Subcutaneous adipose tissue (tissue), 4 donors: ENCODE results near the gene FAM83C. TPM values are rescaled to one million over a fixed set of nuclear protein-coding genes. Genes with fewer than 3 reads are reported as not detected.

ENCODE experiments used
- CTCF ChIP-seq: fragments of 450-650 bp; IDR thresholded peaks from one replicate; pipeline ENCODE4 v1.5.1; 2016; ENCODE audit warnings: low read depth, mild to moderate bottlenecking, control low read depth, antibody characterized with exemption, moderate library complexity
- total RNA-seq, 4 donors: library from RNA; depleted of rRNA; stranded (reverse); fragments of >200 nt; gene quantifications; one replicate each; pipeline ENCODE4 v1.1.0, GENCODE V29; 2016

FAM83C gene
- total RNA-seq, 4 donors from 2014 or later = not detected

GRCh38 chr20:35332540-35333200 is 40.4 kb upstream of the FAM83C start:
- TF ChIP-seq CTCF = no peak

- TF ChIP-seq CTCF = no peak
Measured at GRCh38 chr20:35329435-35330139, 37.4 kb upstream of the FAM83C start.

- no peak for TF ChIP-seq CTCF
Measured at GRCh38 chr20:35328689-35329088, 36.5 kb upstream of the FAM83C start.

GRCh38 chr20:35328095-35328685 is 36.0 kb upstream of the FAM83C start:
- no peak for TF ChIP-seq CTCF

- TF ChIP-seq CTCF = no peak
Measured at GRCh38 chr20:35327074-35327976, 35.1 kb upstream of the FAM83C start.

GRCh38 chr20:35326740-35327073 is 34.5 kb upstream of the FAM83C start:
- no peak for TF ChIP-seq CTCF
